Parathyroid adenoma (tissue), 2 donors: Measurements from ENCODE around the gene FGGY.

Experiments used
- H2AFZ ChIP-seq: fragments of 300-600 bp; sonication (generic); one replicate; pipeline ENCODE4 v1.7.0; 2017; ENCODE audit warnings: antibody characterized with exemption, mild to moderate bottlenecking
- H3K27ac ChIP-seq: fragments of 300-600 bp; sonication (generic); one replicate; pipeline ENCODE4 v1.7.0; 2017
- H3K27me3 ChIP-seq: fragments of 300-600 bp; sonication (generic); one replicate; pipeline ENCODE4 v1.7.0; 2017; ENCODE audit warnings: low read length; ENCODE audit not compliant: control insufficient read depth, insufficient read depth
- H3K36me3 ChIP-seq: fragments of 300-600 bp; sonication (generic); one replicate; pipeline ENCODE4 v1.7.0; 2017; ENCODE audit warnings: low read length; ENCODE audit not compliant: control insufficient read depth, insufficient read depth
- H3K4me1 ChIP-seq: fragments of 300-600 bp; sonication (generic); one replicate; pipeline ENCODE4 v1.7.0; 2017; ENCODE audit warnings: control low read depth
- H3K4me2 ChIP-seq: fragments of 300-600 bp; sonication (generic); one replicate; pipeline ENCODE4 v1.7.0; 2017; ENCODE audit warnings: low read length
- H3K4me3 ChIP-seq: fragments of 300-600 bp; sonication (generic); one replicate; pipeline ENCODE4 v1.7.0; 2017; ENCODE audit warnings: low read depth, low read length
- H3K79me2 ChIP-seq: fragments of 300-600 bp; sonication (generic); one replicate; pipeline ENCODE4 v1.7.0; 2017; ENCODE audit warnings: control low read depth
- H3K9ac ChIP-seq: fragments of 300-600 bp; sonication (generic); one replicate; pipeline ENCODE4 v1.7.0; 2017; ENCODE audit warnings: mild to moderate bottlenecking
- H3K9me3 ChIP-seq: fragments of 300-600 bp; sonication (generic); one replicate; pipeline ENCODE4 v1.7.0; 2017; ENCODE audit warnings: low read length; ENCODE audit not compliant: control insufficient read depth
- TF ChIP-seq, protein P1 (sequence below): fragments of 300-600 bp; sonication (generic); IDR thresholded peaks from one replicate; pipeline ENCODE4 v1.7.0; 2017; ENCODE audit warnings: antibody characterized with exemption, mild to moderate bottlenecking
- donor health status: primary hyperparathyroidism.

Gene FGGY

DNA sequence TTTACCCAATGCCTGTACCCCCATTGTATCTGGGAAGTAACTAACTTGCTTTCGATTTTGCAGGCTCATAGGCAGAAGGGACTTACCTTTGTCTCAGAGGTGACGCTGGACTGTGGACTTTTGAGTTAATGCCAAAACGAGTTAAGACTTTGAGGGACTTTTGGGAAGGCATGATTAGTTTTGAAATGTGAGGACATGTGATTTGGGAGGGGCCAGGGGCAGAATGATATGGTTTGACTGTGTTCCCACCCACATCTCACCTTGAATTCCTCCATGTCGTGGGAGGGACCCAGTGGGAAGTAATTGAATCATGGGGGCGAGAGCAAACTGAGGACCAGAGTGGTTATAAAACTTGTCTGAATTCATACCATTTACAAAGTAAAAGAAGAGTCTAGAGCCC lies 440.7 kb downstream of the FGGY start:
- Histone ChIP-seq H3K27me3 (no peaks in the 10 kb centered on the region), H3K4me1 (peaks cover 10% of the 10 kb centered on the region), H3K4me2 (no peak overlapping the region), H3K9me3 (no peaks in the 10 kb centered on the region), H3K27ac (no peak overlapping the region), H2AFZ (no peak overlapping the region), H3K79me2 (no peaks in the 10 kb centered on the region), H3K9ac (no peak overlapping the region), H3K36me3 (no peaks in the 10 kb centered on the region), H3K4me3 (no peak overlapping the region)
- TF ChIP-seq, protein P1, sequence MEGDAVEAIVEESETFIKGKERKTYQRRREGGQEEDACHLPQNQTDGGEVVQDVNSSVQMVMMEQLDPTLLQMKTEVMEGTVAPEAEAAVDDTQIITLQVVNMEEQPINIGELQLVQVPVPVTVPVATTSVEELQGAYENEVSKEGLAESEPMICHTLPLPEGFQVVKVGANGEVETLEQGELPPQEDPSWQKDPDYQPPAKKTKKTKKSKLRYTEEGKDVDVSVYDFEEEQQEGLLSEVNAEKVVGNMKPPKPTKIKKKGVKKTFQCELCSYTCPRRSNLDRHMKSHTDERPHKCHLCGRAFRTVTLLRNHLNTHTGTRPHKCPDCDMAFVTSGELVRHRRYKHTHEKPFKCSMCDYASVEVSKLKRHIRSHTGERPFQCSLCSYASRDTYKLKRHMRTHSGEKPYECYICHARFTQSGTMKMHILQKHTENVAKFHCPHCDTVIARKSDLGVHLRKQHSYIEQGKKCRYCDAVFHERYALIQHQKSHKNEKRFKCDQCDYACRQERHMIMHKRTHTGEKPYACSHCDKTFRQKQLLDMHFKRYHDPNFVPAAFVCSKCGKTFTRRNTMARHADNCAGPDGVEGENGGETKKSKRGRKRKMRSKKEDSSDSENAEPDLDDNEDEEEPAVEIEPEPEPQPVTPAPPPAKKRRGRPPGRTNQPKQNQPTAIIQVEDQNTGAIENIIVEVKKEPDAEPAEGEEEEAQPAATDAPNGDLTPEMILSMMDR = no peak

DNA sequence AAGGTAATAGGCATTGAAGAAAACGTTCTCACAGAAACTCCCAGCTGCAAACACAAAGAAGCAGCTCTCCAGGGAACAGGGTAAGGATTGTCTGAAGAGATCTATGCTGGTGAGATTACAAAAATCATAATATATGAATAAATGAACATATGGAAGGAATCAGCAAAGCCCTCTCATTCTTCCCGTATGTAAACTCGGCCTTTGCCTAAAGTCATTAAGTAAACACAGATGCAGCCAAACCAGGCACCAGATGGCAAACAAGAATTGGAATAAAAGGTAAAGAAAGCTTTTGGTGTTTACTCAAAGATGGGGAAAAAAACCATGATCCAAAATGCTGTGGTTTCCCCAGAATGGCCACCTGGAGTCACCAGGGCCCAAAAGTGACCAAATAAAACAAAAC lies 441.3 kb downstream of the FGGY start:
- Histone ChIP-seq H3K9ac (no peak overlapping the region), H3K27ac (no peak overlapping the region), H3K36me3 (no peaks in the 10 kb centered on the region), H3K9me3 (no peaks in the 10 kb centered on the region), H3K4me2 (no peak overlapping the region), H2AFZ (no peak overlapping the region), H3K4me1 (peaks cover 5% of the 10 kb centered on the region), H3K4me3 (no peak overlapping the region), H3K27me3 (no peaks in the 10 kb centered on the region), H3K79me2 (no peaks in the 10 kb centered on the region)
- TF ChIP-seq, protein P1 = no peak

DNA sequence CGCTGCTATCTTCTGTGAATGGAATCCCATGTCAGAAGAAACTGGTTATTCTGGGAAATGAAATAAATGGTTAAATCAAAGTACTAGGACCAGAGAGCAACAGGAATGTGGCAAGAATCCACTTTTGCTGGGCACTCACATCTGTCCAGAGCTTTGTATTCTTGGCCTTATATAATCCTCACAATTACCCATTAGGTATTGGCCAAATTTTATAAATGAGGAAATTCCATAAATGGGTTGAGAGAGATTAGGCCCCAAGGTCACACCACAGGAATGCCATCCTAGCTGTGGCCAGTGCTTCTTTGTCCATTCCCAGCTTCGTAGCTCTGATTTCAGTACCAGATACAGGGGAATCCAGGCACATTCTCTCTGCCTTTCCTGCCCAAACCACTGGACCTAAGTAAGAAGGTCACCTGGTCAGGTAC lies 441.7 kb downstream of the FGGY start:
- no peaks in the 10 kb centered on the region for H3K36me3 ChIP-seq
- H3K4me3 ChIP-seq = no peak overlapping the region
- H3K27ac ChIP-seq = no peak overlapping the region
- H3K4me1 ChIP-seq = peaks cover 2% of the 10 kb centered on the region
- no peaks in the 10 kb centered on the region for H3K79me2 ChIP-seq
- H3K27me3 ChIP-seq = no peaks in the 10 kb centered on the region
- H3K4me2 ChIP-seq = no peak overlapping the region
- TF ChIP-seq, protein P1 = no peak
- H3K9ac ChIP-seq = no peak overlapping the region
- no peaks in the 10 kb centered on the region for H3K9me3 ChIP-seq
- no peak overlapping the region for H2AFZ ChIP-seq

DNA sequence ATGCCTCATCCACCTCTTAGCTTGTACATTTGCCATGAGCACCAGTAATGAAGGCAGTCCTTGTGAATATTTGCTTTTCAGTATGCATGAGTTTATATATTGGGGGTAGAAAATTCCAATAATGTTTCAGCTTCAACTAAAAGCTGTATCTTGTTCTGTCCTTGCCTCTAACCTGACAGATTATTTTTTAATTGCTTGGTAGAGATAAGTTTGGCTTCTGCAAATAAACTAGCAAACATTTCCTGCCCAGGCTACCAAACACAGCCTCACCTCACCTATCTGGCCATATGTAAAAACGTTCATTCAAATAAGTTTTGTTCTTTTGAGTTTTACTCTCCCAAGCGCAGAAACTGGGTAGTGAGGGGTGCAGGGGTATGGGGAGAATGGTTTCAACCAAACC lies 442.2 kb downstream of the FGGY start:
- Histone ChIP-seq H3K9ac (no peak overlapping the region), H3K9me3 (no peaks in the 10 kb centered on the region), H3K27ac (no peak overlapping the region), H2AFZ (no peak overlapping the region), H3K36me3 (no peaks in the 10 kb centered on the region), H3K79me2 (no peaks in the 10 kb centered on the region), H3K4me3 (no peak overlapping the region), H3K4me1 (peaks cover 2% of the 10 kb centered on the region), H3K4me2 (no peak overlapping the region), H3K27me3 (no peaks in the 10 kb centered on the region)
- TF ChIP-seq, protein P1 = no peak

DNA sequence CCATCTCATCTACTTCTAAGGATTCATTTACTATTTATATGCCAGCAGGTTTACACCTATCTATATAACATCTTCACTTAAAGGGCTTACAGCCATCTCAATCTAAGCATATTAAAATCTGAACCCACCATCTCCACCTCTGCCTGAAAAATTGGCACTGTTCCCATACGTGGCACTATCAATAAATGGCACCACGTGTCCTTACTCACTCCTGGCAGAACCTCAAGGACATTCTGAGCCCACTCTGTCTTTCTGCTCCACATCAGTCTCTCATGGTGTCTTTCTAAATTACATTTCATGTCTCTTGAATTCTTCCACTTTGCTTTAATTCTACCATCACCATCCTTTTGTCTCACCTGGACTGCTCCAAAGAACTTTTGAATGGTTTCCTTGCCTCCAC lies 445.6 kb downstream of the FGGY start:
- H3K9me3 ChIP-seq = no peaks in the 10 kb centered on the region
- H3K27me3 ChIP-seq = no peaks in the 10 kb centered on the region
- H3K4me2 ChIP-seq = no peak overlapping the region
- H2AFZ ChIP-seq = no peak overlapping the region
- H3K4me1 ChIP-seq = peaks cover 2% of the 10 kb centered on the region
- H3K4me3 ChIP-seq = no peak overlapping the region
- no peak overlapping the region for H3K9ac ChIP-seq
- no peaks in the 10 kb centered on the region for H3K79me2 ChIP-seq
- H3K27ac ChIP-seq = peak overlapping the region; percentile 47
- no peaks in the 10 kb centered on the region for H3K36me3 ChIP-seq
- TF ChIP-seq, protein P1 = no peak
